GM23248 (cell line): ENCODE data around the gene MARCHF3. TPM values are rescaled to one million over a fixed set of nuclear protein-coding genes. Genes with fewer than 3 reads are reported as not detected.

Experiments used
- DNase-seq: peaks from one replicate; pipeline ENCODE4 v3.0.0-alpha.2; 2015
- H2AFZ ChIP-seq: fragments of 200-600 bp; sonication (generic); 2 replicates; pipeline ENCODE4 v1.6.1; 2016; ENCODE audit warnings: antibody characterized with exemption
- H3F3A ChIP-seq: fragments of 200-600 bp; sonication (generic); 2 replicates; pipeline ENCODE4 v1.6.1; 2016; ENCODE audit warnings: mild to moderate bottlenecking, antibody characterized with exemption, mixed run types; ENCODE audit not compliant: insufficient read depth
- H3K27ac ChIP-seq: fragments of 200-600 bp; sonication (generic); 2 replicates; pipeline ENCODE4 v1.5.1; 2016; ENCODE audit warnings: mild to moderate bottlenecking
- H3K27me3 ChIP-seq: fragments of 200-600 bp; sonication (generic); replicated peaks from 2 replicates; pipeline ENCODE4 v1.6.1; 2016; ENCODE audit warnings: mild to moderate bottlenecking; ENCODE audit not compliant: insufficient read depth
- H3K36me3 ChIP-seq: fragments of 200-600 bp; sonication (generic); 2 replicates; pipeline ENCODE4 v1.6.1; 2016; ENCODE audit warnings: low read depth, mild to moderate bottlenecking
- H3K4me1 ChIP-seq: fragments of 200-600 bp; sonication (generic); 2 replicates; pipeline ENCODE4 v1.6.1; 2016; ENCODE audit warnings: mild to moderate bottlenecking; ENCODE audit not compliant: insufficient read depth
- H3K4me2 ChIP-seq: fragments of 200-600 bp; sonication (generic); one replicate; pipeline ENCODE4 v1.6.1; 2016; ENCODE audit warnings: mild to moderate bottlenecking; ENCODE audit not compliant: unreplicated experiment
- H3K4me3 ChIP-seq: fragments of 200-600 bp; sonication (generic); 2 replicates; pipeline ENCODE4 v1.5.1; 2016; ENCODE audit warnings: mild to moderate bottlenecking
- H3K79me2 ChIP-seq: fragments of 200-600 bp; sonication (generic); 2 replicates; pipeline ENCODE4 v1.6.1; 2016; ENCODE audit warnings: mild to moderate bottlenecking; ENCODE audit not compliant: insufficient read depth
- H3K9ac ChIP-seq: fragments of 200-600 bp; sonication (generic); 2 replicates; pipeline ENCODE4 v1.6.1; 2016; ENCODE audit warnings: mild to moderate bottlenecking
- H3K9me2 ChIP-seq: fragments of 200-600 bp; sonication (generic); 2 replicates; pipeline ENCODE4 v1.6.1; 2016; ENCODE audit warnings: mixed run types, mild to moderate bottlenecking, moderate library complexity; ENCODE audit not compliant: insufficient read depth
- H3K9me3 ChIP-seq: fragments of 200-600 bp; sonication (generic); one replicate; pipeline ENCODE4 v1.6.1; 2017; ENCODE audit warnings: low read depth
- H4K20me1 ChIP-seq: fragments of 200-600 bp; sonication (generic); 2 replicates; pipeline ENCODE4 v1.6.0; 2016; ENCODE audit not compliant: insufficient read depth
- EZH2 ChIP-seq: fragments of 200-600 bp; sonication (generic); IDR thresholded peaks from 2 replicates; pipeline ENCODE4 v1.6.1; 2018; ENCODE audit warnings: antibody characterized with exemption, mild to moderate bottlenecking; ENCODE audit not compliant: insufficient read depth, poor library complexity, severe bottlenecking
- EZH2phosphoT487 ChIP-seq: fragments of 200-600 bp; sonication (generic); IDR thresholded peaks from 2 replicates; pipeline ENCODE4 v1.6.1; 2018; ENCODE audit warnings: antibody characterized with exemption, moderate library complexity, mild to moderate bottlenecking, low read depth; ENCODE audit not compliant: insufficient read depth
- WGBS, 2 experiments: methylation state at CpG; one replicate each; pipeline ENCODE4 v1.1.6; 2015 to 2017; ENCODE audit warnings: low lambda C conversion rate in 2 of 2, low coverage in 1 of 2; ENCODE audit errors: missing lambda C conversion rate in 2 of 2; 5-methylcytosine and 5-hydroxymethylcytosine counted together
- in situ Hi-C: fragments of 300-500 bp; cut with MboI; formaldehyde crosslinking; loops from 2 replicates; pipeline ENCODE4 v1.15.0; 2020
- polyA plus RNA-seq: library from polyadenylated mRNA; unstranded; fragments of >200 nt; fragmentation: Nextera tagmentation; extraction: Ambion mirVana; gene quantifications from 2 replicates; pipeline ENCODE4 v1.2.1, GENCODE V29; 2016
- total RNA-seq: library from RNA; depleted of rRNA; stranded (reverse); fragments of >200 nt; shearing (Covaris generic); gene quantifications from 2 replicates; pipeline ENCODE4 v1.2.3, GENCODE V29; 2014

Gene MARCHF3
- total and polyA plus RNA-seq, 2 experiments from 2014 or later, result 3.8 to 5.8 TPM

DNA sequence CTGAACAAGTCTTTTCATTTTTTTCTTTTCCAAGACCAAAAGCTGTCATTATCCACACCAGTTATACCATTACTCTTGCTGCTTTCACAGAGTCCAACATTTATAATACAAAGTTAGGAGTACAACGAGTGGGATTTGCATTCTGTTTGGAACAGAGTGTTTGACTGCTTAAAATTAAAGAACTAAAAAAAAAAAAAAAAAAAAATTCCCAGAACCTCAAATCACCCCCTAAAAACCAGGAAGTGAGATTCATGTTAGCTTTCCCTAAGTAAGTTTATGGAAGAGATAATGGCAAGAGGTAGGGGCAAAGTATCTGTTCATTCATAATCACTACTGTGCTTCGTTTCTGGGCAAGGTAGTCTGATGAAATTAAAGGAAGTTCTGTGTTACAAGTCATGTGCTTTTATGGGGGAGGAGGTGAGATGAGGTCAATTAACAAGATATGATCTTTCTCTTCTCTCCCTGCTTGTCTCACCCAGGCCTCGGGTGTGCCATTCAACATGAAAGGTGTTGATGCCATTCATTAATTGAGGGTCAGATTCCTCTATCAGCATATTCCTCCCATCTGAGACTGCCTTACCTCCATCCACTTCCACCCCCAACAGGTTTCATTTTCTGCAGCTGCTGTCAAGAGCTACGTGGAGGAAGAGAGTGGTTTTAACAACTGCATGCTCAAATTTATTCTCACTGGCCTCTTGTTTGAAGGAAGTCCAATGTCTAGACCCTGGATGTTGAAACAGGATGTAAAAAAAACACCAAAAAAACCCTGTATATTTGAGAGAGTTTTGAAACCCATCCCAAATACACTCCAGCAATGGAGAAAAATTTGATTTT is 58.1 kb downstream of the MARCHF3 start:
- 61 to 68% methylated on average over 4 of the region's 4 CpGs for WGBS, 2 experiments
- Histone ChIP-seq H3K4me3 (no peak overlapping the region), H4K20me1 (no peaks in the 10 kb centered on the region), H2AFZ (no peak overlapping the region), H3K9me3 (no peaks in the 10 kb centered on the region), H3K36me3 (no peaks in the 10 kb centered on the region), H3K9ac (no peak overlapping the region), H3K9me2 (no peaks in the 10 kb centered on the region), H3K4me1 (peaks cover 20% of the 10 kb centered on the region), H3K27me3 (no peaks in the 10 kb centered on the region), H3K4me2 (no peak overlapping the region), H3K79me2 (no peaks in the 10 kb centered on the region), H3K27ac (no peak overlapping the region), H3F3A (peaks cover 12% of the 10 kb centered on the region; the same call in 1 of the 2 replicates)
- TF ChIP-seq EZH2 (no peak), EZH2phosphoT487 (no peak)
- in situ Hi-C loops, result no loop called here
- no peak for DNase-seq

DNA sequence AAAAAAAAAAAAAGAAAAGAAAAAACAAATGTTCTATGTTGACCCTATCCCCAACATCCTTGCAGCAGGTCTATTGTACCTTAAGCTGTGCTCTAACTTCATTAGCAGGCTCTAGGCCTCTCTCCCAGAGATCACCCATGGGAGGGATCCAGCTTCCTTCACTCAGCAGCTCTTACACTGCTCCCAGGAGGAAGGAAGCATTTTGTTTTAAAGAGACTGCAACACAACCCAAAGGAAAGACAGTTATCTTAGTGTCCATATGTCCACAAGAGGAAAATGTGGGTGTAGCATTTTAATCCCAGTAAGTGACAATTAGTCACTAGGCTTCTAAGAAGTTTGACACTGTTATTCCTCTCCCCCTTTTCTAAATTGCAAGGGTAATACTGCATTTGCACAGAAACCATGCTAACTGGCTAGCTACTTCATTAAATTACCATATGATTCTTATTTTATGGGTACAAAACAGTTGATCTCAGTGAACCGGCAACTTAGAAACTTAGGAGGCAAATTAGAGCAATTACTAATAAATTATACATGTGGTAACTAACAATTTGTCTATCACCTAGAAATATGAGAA is 58.8 kb downstream of the MARCHF3 start:
- Histone ChIP-seq H3K4me2 (no peak overlapping the region), H3K79me2 (no peaks in the 10 kb centered on the region), H3K4me1 (peaks cover 20% of the 10 kb centered on the region), H3K36me3 (no peaks in the 10 kb centered on the region), H3K9me2 (no peaks in the 10 kb centered on the region), H3K4me3 (no peak overlapping the region), H3K9ac (no peak overlapping the region), H4K20me1 (no peaks in the 10 kb centered on the region), H3K27ac (no peak overlapping the region), H3K27me3 (no peaks in the 10 kb centered on the region), H3K9me3 (no peaks in the 10 kb centered on the region), H3F3A (peaks cover 12% of the 10 kb centered on the region; the same call in 1 of the 2 replicates), H2AFZ (no peak overlapping the region)
- WGBS, 2 experiments, result 100% methylated on average over 1 of the region's 1 CpG
- TF ChIP-seq EZH2 (no peak), EZH2phosphoT487 (no peak)
- no peak for DNase-seq
- in situ Hi-C loops, result no loop called here

DNA sequence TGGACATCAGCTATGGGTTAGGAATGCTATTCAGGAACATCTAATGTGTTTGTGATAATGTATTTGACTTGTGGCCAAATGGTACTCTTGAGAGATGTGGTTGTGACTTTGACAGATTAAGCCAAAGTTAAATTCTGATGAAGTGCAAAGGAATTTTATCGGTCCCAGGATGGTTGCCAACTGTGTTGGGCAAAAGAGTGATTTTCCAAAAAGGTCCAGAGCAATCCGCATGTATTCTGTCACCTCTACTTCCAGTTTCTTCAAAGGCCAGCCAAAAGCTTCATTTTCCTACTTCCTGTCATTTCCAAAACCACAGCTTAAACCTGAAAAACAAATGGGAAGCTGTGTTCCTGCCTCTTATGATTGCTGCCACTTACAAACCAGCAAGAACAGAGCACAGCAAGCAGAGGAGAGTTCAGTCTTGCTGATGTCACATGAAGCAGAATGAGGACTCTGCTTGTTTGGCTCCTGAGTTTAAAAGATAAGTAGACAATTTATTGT is 59.8 kb downstream of the MARCHF3 start:
- Histone ChIP-seq H3K79me2 (no peaks in the 10 kb centered on the region), H2AFZ (no peak overlapping the region), H3K9me3 (no peaks in the 10 kb centered on the region), H3K4me2 (peak overlapping the region; percentile 53), H3F3A (peaks cover 16% of the 10 kb centered on the region; the same call in 1 of the 2 replicates), H3K9me2 (no peaks in the 10 kb centered on the region), H3K27ac (no peak overlapping the region), H3K36me3 (no peaks in the 10 kb centered on the region), H3K4me3 (no peak overlapping the region), H3K4me1 (peaks cover 20% of the 10 kb centered on the region), H3K9ac (no peak overlapping the region), H4K20me1 (no peaks in the 10 kb centered on the region), H3K27me3 (no peaks in the 10 kb centered on the region)
- in situ Hi-C loops, result no loop called here
- no peak for TF ChIP-seq EZH2phosphoT487
- TF ChIP-seq EZH2, result no peak
- WGBS, 2 experiments, result 4 to 8% methylated on average over 2 of the region's 2 CpGs
- DNase-seq, result peak; percentile 57

DNA sequence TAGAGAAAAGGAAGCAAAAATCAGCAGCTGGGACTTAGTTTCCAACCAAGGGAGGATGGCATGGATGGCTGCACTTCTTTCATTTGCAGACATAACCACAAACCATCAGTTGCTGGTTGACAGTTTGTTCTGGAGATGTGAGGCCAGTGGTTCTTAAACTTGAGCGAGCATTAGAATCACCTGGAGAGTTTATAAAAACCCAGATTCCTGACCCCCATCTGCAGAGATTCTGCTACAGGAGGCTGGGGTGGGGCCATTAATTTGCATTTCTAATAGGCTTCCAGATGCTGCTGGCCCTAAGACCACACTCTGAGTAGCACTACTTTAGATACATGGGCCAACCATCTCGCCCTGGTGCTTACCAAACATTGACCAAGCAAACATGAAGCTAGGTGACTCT is 60.8 kb downstream of the MARCHF3 start:
- TF ChIP-seq EZH2phosphoT487 (no peak), EZH2 (no peak)
- H3K27me3 ChIP-seq, result no peaks in the 10 kb centered on the region
- no peak overlapping the region for H3K9ac ChIP-seq
- in situ Hi-C loops, result no loop called here
- no peaks in the 10 kb centered on the region for H3K79me2 ChIP-seq
- H3K9me2 ChIP-seq, result no peaks in the 10 kb centered on the region
- no peaks in the 10 kb centered on the region for H3K36me3 ChIP-seq
- no peak overlapping the region for H3K27ac ChIP-seq
- no peaks in the 10 kb centered on the region for H3K9me3 ChIP-seq
- WGBS, 2 experiments, result 97 to 98% methylated on average over 2 of the region's 2 CpGs
- H3F3A ChIP-seq, result peaks cover 22% of the 10 kb centered on the region
- H4K20me1 ChIP-seq, result no peaks in the 10 kb centered on the region
- peaks cover 29% of the 10 kb centered on the region for H3K4me1 ChIP-seq
- no peak for DNase-seq
- no peak overlapping the region for H3K4me2 ChIP-seq
- no peak overlapping the region for H3K4me3 ChIP-seq
- H2AFZ ChIP-seq, result no peak overlapping the region
